ENCODE data around the gene FAM47E. TPM values are rescaled to one million over a fixed set of nuclear protein-coding genes. Genes with fewer than 3 reads are reported as not detected.

Gene FAM47E
- total and polyA plus RNA-seq, 2 of the 13 experiments (the other 11 are each of a cell fraction or from before 2014, with no cell fraction given) = 0.33 to 0.66 TPM

DNA sequence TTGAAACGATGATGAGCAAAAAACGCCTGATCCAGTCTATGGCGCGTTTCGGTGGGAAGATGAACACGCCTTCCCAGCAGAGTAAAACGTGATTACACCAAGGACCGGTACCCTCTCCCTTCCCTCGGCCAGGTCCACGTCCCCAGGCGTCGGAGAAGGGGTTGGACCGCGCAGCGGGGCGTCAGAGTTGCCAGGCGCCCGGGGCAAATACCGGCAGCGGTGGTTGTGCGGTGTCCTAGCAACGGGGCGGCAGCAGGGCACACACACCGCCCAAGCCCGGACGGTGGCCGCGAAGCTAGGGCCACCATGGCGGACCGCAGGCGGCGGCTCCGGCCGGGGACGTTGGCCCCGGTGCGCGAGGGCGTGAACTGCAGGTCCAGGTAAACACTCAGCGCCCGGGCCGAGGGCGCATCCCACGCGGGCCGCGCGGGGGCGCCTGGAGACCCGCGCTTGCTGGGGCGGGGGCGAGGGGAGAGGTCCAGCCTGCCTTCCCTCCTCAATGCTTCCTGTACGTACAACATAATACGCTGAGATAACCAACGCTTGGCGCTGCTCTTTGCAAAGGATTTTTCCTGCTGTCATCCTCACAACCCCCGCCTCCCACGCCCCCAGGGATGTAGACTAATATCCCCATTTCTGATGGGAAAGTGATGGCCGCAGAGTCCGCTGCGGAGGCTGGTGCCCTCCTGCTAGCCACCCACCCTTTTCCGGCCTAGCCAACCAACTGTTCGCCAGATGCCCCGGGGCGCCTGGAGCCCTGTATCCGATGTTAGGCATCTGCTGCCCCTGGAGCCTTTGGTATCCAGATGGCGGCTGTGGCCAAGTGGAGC, at the start of gene FAM47E (continued):
- TF ChIP-seq, protein P1, sequence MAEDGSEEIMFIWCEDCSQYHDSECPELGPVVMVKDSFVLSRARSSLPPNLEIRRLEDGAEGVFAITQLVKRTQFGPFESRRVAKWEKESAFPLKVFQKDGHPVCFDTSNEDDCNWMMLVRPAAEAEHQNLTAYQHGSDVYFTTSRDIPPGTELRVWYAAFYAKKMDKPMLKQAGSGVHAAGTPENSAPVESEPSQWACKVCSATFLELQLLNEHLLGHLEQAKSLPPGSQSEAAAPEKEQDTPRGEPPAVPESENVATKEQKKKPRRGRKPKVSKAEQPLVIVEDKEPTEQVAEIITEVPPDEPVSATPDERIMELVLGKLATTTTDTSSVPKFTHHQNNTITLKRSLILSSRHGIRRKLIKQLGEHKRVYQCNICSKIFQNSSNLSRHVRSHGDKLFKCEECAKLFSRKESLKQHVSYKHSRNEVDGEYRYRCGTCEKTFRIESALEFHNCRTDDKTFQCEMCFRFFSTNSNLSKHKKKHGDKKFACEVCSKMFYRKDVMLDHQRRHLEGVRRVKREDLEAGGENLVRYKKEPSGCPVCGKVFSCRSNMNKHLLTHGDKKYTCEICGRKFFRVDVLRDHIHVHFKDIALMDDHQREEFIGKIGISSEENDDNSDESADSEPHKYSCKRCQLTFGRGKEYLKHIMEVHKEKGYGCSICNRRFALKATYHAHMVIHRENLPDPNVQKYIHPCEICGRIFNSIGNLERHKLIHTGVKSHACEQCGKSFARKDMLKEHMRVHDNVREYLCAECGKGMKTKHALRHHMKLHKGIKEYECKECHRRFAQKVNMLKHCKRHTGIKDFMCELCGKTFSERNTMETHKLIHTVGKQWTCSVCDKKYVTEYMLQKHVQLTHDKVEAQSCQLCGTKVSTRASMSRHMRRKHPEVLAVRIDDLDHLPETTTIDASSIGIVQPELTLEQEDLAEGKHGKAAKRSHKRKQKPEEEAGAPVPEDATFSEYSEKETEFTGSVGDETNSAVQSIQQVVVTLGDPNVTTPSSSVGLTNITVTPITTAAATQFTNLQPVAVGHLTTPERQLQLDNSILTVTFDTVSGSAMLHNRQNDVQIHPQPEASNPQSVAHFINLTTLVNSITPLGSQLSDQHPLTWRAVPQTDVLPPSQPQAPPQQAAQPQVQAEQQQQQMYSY (CRISPR knock-in tag; IDR thresholded peaks at IDR 0.05) = no peak
- TF ChIP-seq, protein P2, sequence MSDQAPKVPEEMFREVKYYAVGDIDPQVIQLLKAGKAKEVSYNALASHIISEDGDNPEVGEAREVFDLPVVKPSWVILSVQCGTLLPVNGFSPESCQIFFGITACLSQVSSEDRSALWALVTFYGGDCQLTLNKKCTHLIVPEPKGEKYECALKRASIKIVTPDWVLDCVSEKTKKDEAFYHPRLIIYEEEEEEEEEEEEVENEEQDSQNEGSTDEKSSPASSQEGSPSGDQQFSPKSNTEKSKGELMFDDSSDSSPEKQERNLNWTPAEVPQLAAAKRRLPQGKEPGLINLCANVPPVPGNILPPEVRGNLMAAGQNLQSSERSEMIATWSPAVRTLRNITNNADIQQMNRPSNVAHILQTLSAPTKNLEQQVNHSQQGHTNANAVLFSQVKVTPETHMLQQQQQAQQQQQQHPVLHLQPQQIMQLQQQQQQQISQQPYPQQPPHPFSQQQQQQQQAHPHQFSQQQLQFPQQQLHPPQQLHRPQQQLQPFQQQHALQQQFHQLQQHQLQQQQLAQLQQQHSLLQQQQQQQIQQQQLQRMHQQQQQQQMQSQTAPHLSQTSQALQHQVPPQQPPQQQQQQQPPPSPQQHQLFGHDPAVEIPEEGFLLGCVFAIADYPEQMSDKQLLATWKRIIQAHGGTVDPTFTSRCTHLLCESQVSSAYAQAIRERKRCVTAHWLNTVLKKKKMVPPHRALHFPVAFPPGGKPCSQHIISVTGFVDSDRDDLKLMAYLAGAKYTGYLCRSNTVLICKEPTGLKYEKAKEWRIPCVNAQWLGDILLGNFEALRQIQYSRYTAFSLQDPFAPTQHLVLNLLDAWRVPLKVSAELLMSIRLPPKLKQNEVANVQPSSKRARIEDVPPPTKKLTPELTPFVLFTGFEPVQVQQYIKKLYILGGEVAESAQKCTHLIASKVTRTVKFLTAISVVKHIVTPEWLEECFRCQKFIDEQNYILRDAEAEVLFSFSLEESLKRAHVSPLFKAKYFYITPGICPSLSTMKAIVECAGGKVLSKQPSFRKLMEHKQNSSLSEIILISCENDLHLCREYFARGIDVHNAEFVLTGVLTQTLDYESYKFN (CRISPR knock-in tag; conservative IDR thresholded peaks at IDR 0.05) = peak; percentile 59
- TF ChIP-seq MAF1 (CRISPR knock-in tag; IDR thresholded peaks at IDR 0.05; ENCODE audit: borderline replicate concordance) (no peak), RELA (CRISPR knock-in tag; IDR thresholded peaks at IDR 0.05) (peak; percentile 65; the same call in 1 of the 2 replicates), ZNF10 (CRISPR knock-in tag; IDR thresholded peaks at IDR 0.05; ENCODE audit: borderline replicate concordance, low read depth) (no peak), MAFK (conservative IDR thresholded peaks at IDR 0.05 in 1 of 2, IDR thresholded peaks at IDR 0.05 in 1 of 2; ENCODE audit: low read length in 2 of 2) (no peak), PITX1 (CRISPR knock-in tag; IDR thresholded peaks at IDR 0.05) (0 out of 2 replicates have a peak, but pooled peaks have one; percentile 28), SOX5 (CRISPR knock-in tag; IDR thresholded peaks at IDR 0.05; ENCODE audit: borderline replicate concordance) (peak; percentile 44; the same call in 1 of the 2 replicates), SMARCC2 (IDR thresholded peaks at IDR 0.05) (no peak), ZNF432 (CRISPR knock-in tag; IDR thresholded peaks at IDR 0.05; ENCODE audit: borderline replicate concordance) (no peak), KDM5A (IDR thresholded peaks at IDR 0.05; ENCODE audit: borderline replicate concordance, low read length) (no peak), RFX1 (IDR thresholded peaks at IDR 0.05) (peak; percentile 95)
- TF ChIP-seq, protein P3, sequence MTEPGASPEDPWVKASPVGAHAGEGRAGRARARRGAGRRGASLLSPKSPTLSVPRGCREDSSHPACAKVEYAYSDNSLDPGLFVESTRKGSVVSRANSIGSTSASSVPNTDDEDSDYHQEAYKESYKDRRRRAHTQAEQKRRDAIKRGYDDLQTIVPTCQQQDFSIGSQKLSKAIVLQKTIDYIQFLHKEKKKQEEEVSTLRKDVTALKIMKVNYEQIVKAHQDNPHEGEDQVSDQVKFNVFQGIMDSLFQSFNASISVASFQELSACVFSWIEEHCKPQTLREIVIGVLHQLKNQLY (CRISPR knock-in tag; IDR thresholded peaks at IDR 0.05) = no peak
- TF ChIP-seq, protein P4, sequence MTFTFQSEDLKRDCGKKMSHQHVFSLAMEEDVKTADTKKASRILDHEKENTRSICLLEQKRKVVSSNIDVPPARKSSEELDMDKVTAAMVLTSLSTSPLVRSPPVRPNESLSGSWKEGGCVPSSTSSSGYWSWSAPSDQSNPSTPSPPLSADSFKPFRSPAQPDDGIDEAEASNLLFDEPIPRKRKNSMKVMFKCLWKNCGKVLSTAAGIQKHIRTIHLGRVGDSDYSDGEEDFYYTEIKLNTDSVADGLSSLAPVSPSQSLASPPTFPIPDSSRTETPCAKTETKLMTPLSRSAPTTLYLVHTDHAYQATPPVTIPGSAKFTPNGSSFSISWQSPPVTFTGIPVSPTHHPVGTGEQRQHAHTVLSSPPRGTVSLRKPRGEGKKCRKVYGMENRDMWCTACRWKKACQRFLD (CRISPR knock-in tag; IDR thresholded peaks at IDR 0.05; ENCODE audit: borderline replicate concordance) = no peak
- TF ChIP-seq, protein P5, sequence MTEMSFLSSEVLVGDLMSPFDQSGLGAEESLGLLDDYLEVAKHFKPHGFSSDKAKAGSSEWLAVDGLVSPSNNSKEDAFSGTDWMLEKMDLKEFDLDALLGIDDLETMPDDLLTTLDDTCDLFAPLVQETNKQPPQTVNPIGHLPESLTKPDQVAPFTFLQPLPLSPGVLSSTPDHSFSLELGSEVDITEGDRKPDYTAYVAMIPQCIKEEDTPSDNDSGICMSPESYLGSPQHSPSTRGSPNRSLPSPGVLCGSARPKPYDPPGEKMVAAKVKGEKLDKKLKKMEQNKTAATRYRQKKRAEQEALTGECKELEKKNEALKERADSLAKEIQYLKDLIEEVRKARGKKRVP (CRISPR knock-in tag; IDR thresholded peaks at IDR 0.05) = no peak; a peak in 1 of 4 replicates
- TF ChIP-seq, protein P6, sequence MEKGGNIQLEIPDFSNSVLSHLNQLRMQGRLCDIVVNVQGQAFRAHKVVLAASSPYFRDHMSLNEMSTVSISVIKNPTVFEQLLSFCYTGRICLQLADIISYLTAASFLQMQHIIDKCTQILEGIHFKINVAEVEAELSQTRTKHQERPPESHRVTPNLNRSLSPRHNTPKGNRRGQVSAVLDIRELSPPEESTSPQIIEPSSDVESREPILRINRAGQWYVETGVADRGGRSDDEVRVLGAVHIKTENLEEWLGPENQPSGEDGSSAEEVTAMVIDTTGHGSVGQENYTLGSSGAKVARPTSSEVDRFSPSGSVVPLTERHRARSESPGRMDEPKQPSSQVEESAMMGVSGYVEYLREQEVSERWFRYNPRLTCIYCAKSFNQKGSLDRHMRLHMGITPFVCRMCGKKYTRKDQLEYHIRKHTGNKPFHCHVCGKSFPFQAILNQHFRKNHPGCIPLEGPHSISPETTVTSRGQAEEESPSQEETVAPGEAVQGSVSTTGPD (CRISPR knock-in tag; IDR thresholded peaks at IDR 0.05) = no peak
